ENCODE measurements around the gene IL2RA.

The IL2RA gene

DNA sequence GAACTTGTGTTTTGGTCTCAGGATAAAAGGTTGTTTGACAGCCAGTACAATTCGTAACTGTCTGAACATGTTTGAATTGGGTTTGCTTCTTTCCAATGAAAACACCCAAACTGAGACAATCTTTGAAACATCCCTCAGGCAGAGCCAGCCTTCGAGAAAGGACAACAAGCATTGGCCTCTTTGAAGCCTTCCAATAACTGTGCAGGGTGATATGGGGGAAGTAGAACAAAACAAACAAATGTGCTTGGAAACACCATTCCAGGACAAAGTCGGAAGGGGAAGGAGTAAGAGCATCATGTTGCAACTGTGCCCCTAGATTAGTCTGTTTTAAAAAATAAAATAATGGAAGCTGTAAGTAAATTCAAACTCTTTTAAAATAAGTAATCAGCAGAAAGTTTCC, 39.5 kb downstream of the IL2RA start:
- no peak for DNase-seq (ENCODE audit: extremely low read depth, insufficient read length)
- no peak overlapping the region for H3K4me3 ChIP-seq (replicated peaks; ENCODE audit: low read depth, low read length)
- H3K36me3 ChIP-seq (ENCODE audit: control insufficient read depth, insufficient read depth, low read length), result no peaks in the 10 kb centered on the region
- TF ChIP-seq, protein P1, sequence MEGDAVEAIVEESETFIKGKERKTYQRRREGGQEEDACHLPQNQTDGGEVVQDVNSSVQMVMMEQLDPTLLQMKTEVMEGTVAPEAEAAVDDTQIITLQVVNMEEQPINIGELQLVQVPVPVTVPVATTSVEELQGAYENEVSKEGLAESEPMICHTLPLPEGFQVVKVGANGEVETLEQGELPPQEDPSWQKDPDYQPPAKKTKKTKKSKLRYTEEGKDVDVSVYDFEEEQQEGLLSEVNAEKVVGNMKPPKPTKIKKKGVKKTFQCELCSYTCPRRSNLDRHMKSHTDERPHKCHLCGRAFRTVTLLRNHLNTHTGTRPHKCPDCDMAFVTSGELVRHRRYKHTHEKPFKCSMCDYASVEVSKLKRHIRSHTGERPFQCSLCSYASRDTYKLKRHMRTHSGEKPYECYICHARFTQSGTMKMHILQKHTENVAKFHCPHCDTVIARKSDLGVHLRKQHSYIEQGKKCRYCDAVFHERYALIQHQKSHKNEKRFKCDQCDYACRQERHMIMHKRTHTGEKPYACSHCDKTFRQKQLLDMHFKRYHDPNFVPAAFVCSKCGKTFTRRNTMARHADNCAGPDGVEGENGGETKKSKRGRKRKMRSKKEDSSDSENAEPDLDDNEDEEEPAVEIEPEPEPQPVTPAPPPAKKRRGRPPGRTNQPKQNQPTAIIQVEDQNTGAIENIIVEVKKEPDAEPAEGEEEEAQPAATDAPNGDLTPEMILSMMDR (IDR thresholded peaks at IDR 0.05; ENCODE audit: insufficient read depth, low read length, poor library complexity, severe bottlenecking), result no peak
- H3K27me3 ChIP-seq (replicated peaks; ENCODE audit: control insufficient read depth, insufficient read depth, low read length), result no peaks in the 10 kb centered on the region

DNA sequence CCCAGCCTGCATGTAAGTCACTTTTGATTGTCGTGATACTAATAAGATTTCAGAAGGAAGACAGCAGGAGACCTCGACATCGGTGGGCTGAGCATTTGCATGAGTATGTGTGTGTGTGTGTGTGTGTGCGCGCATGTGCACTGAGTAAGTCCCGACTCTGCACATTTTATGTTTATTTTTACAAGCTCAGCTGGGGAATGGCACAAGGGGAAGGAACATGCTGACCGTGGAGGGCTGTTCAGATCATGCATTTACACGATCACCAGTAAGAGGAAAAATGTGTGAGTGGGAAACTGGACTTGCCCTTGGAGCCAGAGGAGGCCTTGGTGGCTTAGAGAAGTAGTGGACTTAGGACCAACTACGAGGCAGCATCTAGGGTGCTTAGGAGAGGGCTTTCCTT, 41.3 kb downstream of the IL2RA start:
- TF ChIP-seq, protein P1 (IDR thresholded peaks at IDR 0.05; ENCODE audit: insufficient read depth, low read length, poor library complexity, severe bottlenecking), result no peak
- no peaks in the 10 kb centered on the region for H3K27me3 ChIP-seq (replicated peaks; ENCODE audit: control insufficient read depth, insufficient read depth, low read length)
- H3K36me3 ChIP-seq (ENCODE audit: control insufficient read depth, insufficient read depth, low read length), result no peaks in the 10 kb centered on the region
- DNase-seq (ENCODE audit: extremely low read depth, insufficient read length), result no peak
- H3K4me3 ChIP-seq (replicated peaks; ENCODE audit: low read depth, low read length), result no peak overlapping the region

DNA sequence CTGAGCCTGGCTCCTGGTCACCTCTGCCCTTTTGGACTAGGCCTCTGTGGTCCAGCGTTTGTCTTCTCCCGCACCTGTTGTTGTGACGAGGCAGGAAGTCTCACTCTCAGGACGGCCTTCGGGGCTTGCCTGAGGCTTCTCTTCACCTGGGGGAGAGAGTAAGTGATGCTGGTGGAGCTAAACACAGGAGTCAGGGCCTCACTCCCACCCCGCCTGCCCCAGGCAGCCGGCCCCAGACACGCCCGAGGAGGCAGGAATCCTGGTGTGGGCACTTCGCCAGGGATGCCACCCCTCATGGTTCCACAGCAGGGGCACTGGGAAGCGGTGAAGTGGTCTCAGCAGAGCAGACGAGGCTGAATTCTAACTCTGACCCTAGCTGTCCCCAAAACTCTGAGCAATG, 42.4 kb downstream of the IL2RA start:
- Histone ChIP-seq H3K27me3 (replicated peaks; ENCODE audit: control insufficient read depth, insufficient read depth, low read length) (no peaks in the 10 kb centered on the region), H3K36me3 (ENCODE audit: control insufficient read depth, insufficient read depth, low read length) (no peaks in the 10 kb centered on the region), H3K4me3 (replicated peaks; ENCODE audit: low read depth, low read length) (no peak overlapping the region)
- TF ChIP-seq, protein P1 (IDR thresholded peaks at IDR 0.05; ENCODE audit: insufficient read depth, low read length, poor library complexity, severe bottlenecking), result no peak
- DNase-seq (ENCODE audit: extremely low read depth, insufficient read length), result no peak

DNA sequence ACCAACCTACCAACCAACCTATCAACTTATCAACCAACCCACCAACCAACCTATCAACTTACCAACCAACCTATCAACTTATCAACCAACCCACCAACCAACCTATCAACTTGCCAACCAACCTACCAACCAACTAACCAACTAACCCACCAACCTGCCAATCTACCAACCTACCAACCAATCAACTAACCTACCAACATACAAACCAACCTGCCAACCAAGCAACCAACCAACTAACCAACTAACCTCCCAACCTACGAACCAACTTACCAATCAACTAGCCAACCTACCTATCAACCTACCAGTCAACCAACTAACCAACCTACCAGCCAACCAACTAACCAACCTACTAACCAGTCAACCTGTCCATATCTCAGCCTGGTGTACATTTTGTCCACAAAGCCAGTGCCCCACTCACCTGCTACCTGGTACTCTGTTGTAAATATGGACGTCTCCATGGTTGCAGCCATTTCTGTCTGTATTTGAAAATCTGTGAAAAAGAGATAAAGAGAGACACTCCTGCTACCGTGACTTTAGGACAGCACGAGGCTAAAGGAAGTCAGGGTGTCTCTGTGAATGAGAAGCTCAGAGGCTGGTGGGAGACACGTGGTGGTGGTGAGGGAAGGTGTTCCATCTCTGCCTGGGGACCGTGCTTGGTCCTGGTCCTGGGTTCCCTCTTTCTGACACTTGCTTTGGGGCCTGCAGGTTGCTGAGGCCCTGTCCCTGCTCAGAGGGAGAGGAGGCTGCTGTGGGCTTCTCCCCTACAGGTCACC, 43.0 kb downstream of the IL2RA start:
- TF ChIP-seq, protein P1 (IDR thresholded peaks at IDR 0.05; ENCODE audit: insufficient read depth, low read length, poor library complexity, severe bottlenecking), result no peak
- no peak for DNase-seq (ENCODE audit: extremely low read depth, insufficient read length)
- Histone ChIP-seq H3K4me3 (replicated peaks; ENCODE audit: low read depth, low read length) (no peak overlapping the region), H3K27me3 (replicated peaks; ENCODE audit: control insufficient read depth, insufficient read depth, low read length) (no peaks in the 10 kb centered on the region), H3K36me3 (ENCODE audit: control insufficient read depth, insufficient read depth, low read length) (no peaks in the 10 kb centered on the region)

DNA sequence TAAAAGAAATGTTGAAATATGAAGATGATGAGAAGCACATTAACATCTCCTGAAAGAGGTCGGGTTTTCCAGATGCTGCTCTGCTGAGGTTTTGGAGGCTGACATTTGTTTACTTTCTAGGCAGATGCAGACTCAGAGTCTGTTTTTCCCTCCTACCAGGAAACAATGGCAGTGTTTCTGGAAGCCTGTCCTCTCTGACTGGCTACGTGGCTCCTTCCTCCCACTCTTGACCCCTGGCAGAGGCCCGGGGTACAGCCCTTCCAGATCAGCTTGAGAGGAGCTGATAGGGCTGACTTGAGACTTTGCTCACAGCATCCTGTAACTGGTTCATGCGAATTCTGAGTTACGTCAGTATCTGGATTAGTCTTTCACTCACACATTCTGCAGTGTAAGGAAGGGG, 43.7 kb downstream of the IL2RA start:
- Histone ChIP-seq H3K27me3 (replicated peaks; ENCODE audit: control insufficient read depth, insufficient read depth, low read length) (no peaks in the 10 kb centered on the region), H3K4me3 (replicated peaks; ENCODE audit: low read depth, low read length) (no peak overlapping the region), H3K36me3 (ENCODE audit: control insufficient read depth, insufficient read depth, low read length) (no peaks in the 10 kb centered on the region)
- TF ChIP-seq, protein P1 (IDR thresholded peaks at IDR 0.05; ENCODE audit: insufficient read depth, low read length, poor library complexity, severe bottlenecking), result no peak
- DNase-seq (ENCODE audit: extremely low read depth, insufficient read length), result no peak
